Stimulated activated CD8-positive, alpha-beta memory T cell treated with anti-CD3 and anti-CD28 coated beads, Interleukin-7, amount 100 ng/mL, for 24 hours (primary cell): Measurements from ENCODE around the gene NCCRP1.

Source experiments
- DNase-seq: peaks from one replicate; pipeline ENCODE4 v3.0.0-alpha.2; 2020; ENCODE audit warnings: low read depth

NCCRP1 gene

DNA sequence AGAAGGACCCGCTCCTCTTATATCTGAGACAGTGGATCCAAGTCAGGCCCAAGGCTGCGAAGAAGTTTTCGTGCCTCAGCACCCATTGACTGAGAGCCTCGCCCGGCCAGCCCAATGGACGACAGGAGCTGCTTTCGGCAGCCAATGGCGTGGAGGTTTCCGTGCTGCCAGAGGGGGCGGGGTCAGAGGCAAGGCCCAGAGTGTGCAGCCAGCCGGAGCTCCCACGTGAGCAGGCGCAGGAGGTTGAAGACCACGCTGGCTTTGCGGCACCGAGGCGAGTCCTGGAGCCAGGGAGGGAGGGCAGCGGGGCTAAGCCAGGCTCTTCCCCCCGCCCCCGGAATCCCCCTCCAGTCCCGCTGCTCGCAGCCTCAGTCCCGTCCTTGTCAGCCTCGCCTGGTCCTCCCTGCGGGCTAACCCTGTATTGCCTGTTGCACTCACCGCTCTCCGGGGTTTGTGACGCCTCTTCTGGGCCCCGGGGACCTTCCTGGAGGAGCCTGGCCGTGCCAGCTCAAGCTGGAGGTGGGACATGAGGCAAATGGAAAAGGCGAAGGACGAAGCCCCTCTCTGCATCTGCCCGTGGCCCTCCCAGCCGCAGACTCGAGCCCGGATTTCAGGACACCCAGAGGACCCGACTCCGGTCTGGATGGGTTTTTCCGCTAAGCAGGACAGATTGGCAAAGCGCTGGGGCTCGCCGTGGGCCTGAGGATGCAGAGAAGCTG is 50.3 kb downstream of the NCCRP1 start:
- DNase-seq: no peak

DNA sequence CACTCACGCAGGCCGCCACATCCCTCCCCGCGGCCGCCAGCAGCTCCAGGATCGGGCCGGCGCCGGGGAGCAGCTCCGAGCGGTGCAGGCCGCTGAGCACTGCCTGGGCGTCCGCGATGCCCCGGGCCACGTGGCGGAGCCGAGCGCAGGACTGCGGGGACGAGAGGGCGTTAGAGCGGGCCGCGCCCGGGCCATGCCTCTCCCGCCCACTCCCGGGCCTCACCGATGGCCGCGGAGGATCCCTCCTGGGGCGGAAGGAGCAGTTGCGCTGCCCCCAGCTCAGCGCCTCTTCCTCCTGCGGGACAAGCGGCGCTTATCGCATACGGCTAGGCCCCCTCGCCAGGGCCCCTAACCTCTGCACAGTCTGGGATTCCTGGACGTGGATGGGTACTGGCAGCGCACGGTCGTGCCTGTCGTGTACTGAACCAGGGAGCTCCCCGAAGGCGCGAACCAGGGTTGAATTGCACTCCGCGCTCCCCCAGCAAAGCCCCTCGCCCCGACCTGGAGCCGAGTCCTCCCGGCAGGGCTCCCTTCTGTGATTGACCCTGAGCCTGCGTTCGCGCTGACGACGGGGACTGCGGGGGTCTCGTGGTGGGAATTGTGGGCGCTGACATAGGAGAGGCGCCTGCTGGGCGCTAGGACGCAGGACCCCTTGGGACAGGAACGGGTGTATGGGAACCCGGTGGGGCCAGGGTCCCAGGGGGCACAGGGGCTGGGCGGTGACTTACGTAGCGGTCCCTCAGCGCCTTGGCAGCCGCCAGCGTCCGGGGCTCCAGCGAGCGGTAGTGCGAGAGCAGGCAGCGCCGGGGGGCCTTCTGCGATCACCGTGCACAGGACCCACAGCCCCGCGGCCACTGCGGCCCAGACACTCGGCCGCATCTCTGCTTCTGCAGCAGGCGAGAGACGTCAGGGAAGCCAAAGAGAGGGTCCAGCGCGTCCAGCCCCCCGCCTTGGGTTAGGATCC is 51.2 kb downstream of the NCCRP1 start:
- no peak for DNase-seq

- no peak for DNase-seq
Measured at GRCh38 chr19:39248806-39249205, 52.0 kb downstream of the NCCRP1 start, which contains the start of gene IFNL4. TSS of gene IFNL4 (minus strand) at chr19:39248856.

DNA sequence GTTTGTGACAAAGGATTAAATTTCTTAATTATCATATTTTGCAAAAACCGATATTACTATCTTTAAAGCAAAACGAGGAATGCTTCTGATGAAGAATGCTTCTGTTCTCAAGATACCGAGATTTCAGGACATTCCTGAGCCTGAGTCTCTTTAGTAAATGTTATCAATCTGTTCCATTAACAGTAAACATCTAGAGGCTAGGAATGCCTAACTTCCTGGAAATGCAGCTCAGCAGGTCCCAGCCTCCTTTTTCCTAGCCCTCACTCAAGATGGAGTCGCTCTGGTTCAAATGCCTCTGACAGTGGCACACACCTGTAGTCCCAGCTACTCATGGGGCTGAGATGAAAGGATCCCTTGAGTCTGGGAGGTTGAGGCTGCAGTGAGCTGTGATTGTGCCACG is 54.3 kb downstream of the NCCRP1 start:
- DNase-seq: no peak
